LNCAP (cell line): ENCODE measurements around the gene GABBR1.

Experiments used
- CTCF ChIP-seq: fragments of 450-650 bp; IDR thresholded peaks from 2 replicates; pipeline ENCODE4 v1.5.1; 2017; ENCODE audit warnings: mild to moderate bottlenecking

Gene GABBR1

DNA sequence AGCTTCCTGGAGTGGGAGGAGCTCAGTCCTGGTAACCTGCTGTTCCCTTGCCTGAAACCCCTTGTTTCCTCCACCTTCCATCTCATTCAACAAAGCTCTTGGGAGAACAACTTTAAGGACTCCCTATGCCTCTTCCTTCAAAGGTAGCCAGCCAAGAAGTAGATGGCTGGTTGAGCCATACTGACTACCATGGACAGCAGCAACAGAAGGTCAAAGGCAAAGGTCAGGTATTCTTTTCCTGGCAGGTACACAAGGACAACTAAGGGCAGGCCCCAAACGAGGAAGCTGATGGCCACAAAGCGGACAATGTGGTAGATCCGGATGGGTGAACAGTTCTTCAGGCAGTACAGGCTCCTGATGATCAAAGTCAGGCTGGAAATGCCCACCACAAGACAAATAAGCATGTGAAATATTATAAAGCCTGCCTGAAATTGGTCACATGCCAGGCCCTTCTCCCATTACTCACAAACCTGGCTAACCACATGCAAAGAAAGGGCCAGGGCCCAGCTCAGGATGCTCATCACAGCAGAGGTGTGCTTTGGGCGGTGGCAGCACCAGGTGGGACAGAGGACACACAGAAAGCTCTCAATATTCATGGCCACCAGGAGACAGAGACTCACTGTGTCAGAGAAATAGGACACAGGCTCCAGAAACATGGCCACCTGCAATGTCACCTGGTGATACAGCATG, 95.1 kb downstream of the GABBR1 start:
- TF ChIP-seq CTCF = no peak

DNA sequence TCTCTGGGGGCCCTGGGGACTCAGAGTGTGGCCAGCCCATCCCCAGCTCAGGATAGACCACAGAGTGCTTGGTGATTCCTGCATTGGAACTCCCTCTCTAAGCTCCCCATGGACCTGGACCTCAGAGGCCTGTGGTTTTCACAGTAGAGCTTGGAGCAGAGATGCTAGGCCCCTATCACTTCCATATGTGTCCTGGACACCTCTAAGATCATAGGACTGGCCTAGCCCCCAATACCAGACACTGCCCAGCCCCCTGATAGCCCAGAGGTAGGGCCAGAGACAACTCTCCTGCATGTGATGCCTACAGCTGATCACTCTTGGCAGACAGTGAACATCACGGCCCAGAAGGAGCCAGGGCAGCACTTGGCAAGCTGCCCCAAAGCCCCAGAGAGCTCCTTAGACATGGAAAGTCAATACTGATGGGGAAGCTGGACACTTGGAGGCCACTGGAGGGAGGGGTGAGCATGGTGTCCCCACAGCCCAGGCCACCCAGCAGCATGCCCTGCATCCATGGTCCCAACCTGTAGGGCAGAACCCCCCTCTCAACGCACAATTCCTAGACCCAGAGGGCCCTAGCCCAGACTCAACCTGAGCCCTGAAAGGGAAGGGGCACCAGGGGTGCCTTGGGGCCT, 100.5 kb downstream of the GABBR1 start:
- TF ChIP-seq CTCF = no peak

GRCh38 chr6:29531668-29532067, 101.3 kb downstream of the GABBR1 start:
- TF ChIP-seq CTCF = no peak

- TF ChIP-seq CTCF = no peak
These were observed 102.2 kb downstream of the GABBR1 start for GRCh38 chr6:29530671-29531310.

DNA sequence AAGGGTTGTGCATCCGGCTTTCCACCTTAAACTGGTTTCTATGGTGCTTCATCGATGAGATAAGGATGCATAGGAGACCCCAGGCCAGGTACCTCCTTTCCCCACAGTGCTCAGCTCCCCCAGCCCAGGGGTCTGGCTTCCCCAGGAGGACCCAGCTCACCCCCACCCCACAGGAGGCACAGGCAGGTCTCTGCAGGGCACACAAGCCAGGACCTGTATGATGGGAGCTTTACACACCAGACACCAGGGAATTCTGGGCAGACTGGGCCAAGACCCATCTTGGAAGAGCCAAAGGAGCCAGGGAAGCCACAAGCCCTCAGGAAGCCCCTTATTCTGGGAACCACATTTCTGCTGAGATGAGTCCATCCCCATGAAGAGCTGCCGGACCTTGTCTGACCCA, 103.0 kb downstream of the GABBR1 start:
- TF ChIP-seq CTCF = no peak

DNA sequence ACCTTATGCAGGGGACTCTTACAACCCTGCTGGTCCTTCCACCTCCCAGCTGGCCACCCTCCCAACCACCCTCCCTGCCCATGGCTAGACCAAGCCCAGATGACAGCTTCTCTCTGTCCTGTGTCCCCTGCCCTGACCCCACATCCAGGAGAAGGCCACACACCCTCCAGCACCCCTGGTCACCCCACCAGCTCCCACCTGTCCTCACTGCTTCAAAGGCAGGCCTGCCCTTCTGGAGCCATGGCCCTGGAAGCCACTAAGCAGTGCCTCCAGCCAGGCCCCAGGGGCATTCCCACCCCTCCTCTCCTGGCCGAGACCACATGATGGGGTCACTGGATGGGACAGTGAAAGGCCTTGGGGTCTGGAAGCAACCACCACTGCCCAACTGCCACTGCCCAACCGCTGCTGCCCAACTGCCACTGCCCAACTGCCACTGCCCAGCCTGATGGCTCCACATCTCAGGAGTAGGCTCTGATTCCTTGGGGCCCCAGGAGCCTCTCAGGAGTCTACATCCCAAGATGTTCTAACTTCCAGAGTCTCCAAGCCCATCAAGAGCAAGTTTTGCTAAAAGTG, 103.9 kb downstream of the GABBR1 start:
- no peak for TF ChIP-seq CTCF

- no peak for TF ChIP-seq CTCF
These were observed 104.6 kb downstream of the GABBR1 start for GRCh38 chr6:29528300-29528931.
